ENCODE results near the gene PDCD10.

PDCD10 gene

GRCh38 chr3:167735233-167736138 lies 794 bp upstream of the PDCD10 start, which contains the start of gene SERPINI1:
TSS of gene SERPINI1 (plus strand) at chr3:167735721. CDS start at chr3:167789129, 53,408 bp downstream.
- FAIRE-seq (no peak), DNase-seq (ENCODE audit: insufficient read length, low spot score) (no peak)
- TF ChIP-seq, protein P1, sequence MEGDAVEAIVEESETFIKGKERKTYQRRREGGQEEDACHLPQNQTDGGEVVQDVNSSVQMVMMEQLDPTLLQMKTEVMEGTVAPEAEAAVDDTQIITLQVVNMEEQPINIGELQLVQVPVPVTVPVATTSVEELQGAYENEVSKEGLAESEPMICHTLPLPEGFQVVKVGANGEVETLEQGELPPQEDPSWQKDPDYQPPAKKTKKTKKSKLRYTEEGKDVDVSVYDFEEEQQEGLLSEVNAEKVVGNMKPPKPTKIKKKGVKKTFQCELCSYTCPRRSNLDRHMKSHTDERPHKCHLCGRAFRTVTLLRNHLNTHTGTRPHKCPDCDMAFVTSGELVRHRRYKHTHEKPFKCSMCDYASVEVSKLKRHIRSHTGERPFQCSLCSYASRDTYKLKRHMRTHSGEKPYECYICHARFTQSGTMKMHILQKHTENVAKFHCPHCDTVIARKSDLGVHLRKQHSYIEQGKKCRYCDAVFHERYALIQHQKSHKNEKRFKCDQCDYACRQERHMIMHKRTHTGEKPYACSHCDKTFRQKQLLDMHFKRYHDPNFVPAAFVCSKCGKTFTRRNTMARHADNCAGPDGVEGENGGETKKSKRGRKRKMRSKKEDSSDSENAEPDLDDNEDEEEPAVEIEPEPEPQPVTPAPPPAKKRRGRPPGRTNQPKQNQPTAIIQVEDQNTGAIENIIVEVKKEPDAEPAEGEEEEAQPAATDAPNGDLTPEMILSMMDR (IDR thresholded peaks at IDR 0.05; ENCODE audit: insufficient read depth, missing control alignments), result no peak

GRCh38 chr3:167733961-167734497 lies 663 bp downstream of the PDCD10 start:
- FAIRE-seq (no peak), DNase-seq (ENCODE audit: insufficient read length, low spot score) (no peak)
- TF ChIP-seq, protein P1 (IDR thresholded peaks at IDR 0.05; ENCODE audit: insufficient read depth, missing control alignments), result no peak

DNA sequence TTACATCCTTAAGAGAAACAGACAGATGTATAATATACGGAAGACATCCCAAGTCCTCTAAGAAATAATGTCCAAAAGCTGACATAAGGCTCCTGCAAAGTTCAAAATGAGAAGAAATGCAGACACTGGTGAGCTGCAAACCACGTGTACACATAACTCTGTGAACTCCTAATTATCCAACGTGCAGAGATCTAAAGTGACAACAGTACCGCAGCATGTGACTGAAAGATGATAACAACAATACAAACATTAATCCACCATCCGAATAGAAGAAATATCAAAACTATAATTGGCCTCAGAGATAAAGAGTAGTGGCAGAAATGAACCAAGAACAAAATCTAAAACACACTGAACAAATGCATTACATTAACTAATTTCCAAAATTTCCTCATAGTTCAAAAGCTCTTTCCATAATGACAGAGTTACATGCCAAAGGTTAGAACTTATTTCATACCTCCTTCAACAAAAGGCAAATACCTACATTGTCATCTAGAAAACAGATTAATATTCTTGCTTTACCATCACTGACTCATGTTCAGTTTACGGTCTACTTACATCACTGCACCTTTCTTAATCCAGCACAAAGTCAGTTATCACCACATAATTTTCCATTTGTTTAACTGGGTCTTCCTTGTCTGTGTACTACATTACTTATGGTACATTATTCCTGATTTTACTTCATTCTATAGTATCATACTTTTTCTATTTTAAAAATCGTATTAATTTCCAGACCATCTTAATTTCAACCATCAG lies 2.2 kb downstream of the PDCD10 start:
- no peak for FAIRE-seq
- TF ChIP-seq, protein P1 (IDR thresholded peaks at IDR 0.05; ENCODE audit: insufficient read depth, missing control alignments), result no peak
- DNase-seq (ENCODE audit: insufficient read length, low spot score), result no peak

- TF ChIP-seq, protein P1 (IDR thresholded peaks at IDR 0.05; ENCODE audit: insufficient read depth, missing control alignments), result no peak
- no peak for FAIRE-seq
- DNase-seq (ENCODE audit: insufficient read length, low spot score), result no peak
Observed at GRCh38 chr3:167731393-167731792, 3.3 kb downstream of the PDCD10 start.

DNA sequence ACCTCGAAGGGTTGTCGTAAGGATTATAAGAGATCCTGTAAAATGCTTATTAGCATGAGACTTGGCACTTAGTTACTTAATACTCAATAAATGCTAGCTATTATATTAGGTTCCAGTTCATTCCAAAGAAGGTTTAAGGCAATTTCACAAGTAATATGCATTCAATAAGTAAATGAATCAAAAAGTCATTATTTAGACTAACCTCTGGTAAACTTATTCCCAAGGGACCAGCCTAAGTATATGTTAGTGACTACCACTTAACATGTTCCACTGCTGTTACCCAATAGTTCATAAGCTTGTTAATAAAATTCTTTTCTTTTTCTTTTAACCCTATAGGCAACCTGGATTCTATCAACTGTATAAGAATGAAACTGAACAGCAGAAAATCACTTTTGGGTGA lies 5.1 kb downstream of the PDCD10 start:
- DNase-seq (ENCODE audit: insufficient read length, low spot score) (no peak), FAIRE-seq (no peak)
- TF ChIP-seq, protein P1 (IDR thresholded peaks at IDR 0.05; ENCODE audit: insufficient read depth, missing control alignments), result no peak

DNA sequence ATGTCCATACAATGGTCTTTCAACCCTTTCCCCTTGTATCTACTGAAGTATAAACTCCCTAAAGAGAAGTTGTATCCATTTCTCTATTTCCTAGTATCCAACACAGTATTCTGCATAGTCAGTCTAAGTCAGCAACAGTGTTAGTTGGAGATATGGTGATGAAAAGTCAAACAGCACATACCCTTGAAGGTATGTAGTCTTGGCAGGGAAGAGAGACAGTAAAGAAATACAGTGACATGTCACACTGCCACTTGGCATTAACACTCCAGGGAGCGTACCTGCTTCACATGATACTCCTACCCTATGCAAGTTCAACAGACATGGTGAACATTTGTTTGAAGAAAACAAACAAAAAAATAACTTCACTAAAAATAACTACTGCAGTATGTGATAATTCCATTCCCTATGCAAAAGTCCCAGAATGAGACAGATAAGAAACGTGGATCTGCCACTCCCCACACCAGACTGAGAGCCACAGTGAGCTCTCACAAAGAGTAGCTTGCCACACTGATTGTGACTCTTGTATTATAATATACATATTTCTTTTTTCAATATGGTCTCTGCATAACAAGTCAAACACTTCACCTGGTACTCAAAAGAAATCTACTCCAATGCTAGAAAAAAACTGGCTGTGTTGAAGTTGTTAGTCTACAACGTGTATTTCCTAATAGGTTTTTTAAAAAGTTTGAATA lies 5.9 kb downstream of the PDCD10 start:
- TF ChIP-seq, protein P1 (IDR thresholded peaks at IDR 0.05; ENCODE audit: insufficient read depth, missing control alignments), result no peak
- FAIRE-seq (no peak), DNase-seq (ENCODE audit: insufficient read length, low spot score) (no peak)

All from D721Med (cell line).